ENCODE measurements around the gene PDE4D.

GRCh38 chr5:59371525-59372127 lies 521.9 kb downstream of the PDE4D start:
- TF ChIP-seq, protein P1, sequence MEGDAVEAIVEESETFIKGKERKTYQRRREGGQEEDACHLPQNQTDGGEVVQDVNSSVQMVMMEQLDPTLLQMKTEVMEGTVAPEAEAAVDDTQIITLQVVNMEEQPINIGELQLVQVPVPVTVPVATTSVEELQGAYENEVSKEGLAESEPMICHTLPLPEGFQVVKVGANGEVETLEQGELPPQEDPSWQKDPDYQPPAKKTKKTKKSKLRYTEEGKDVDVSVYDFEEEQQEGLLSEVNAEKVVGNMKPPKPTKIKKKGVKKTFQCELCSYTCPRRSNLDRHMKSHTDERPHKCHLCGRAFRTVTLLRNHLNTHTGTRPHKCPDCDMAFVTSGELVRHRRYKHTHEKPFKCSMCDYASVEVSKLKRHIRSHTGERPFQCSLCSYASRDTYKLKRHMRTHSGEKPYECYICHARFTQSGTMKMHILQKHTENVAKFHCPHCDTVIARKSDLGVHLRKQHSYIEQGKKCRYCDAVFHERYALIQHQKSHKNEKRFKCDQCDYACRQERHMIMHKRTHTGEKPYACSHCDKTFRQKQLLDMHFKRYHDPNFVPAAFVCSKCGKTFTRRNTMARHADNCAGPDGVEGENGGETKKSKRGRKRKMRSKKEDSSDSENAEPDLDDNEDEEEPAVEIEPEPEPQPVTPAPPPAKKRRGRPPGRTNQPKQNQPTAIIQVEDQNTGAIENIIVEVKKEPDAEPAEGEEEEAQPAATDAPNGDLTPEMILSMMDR (conservative IDR thresholded peaks at IDR 0.05; ENCODE audit: low read length) = no peak
- TF ChIP-seq EZH2phosphoT487 (IDR thresholded peaks at IDR 0.05; ENCODE audit: borderline replicate concordance, low read depth, low read length) = no peak
